DND-41 (cell line): Measurements from ENCODE around the gene MMP14.

ENCODE experiments used
- EZH2 ChIP-seq: IDR thresholded peaks from 3 replicates; pipeline ENCODE4 v1.6.1; 2012; ENCODE audit warnings: borderline replicate concordance, low read depth, mild to moderate bottlenecking, moderate library complexity, low read length, inconsistent platforms; ENCODE audit not compliant: severe bottlenecking
- TF ChIP-seq, protein P1 (sequence below): IDR thresholded peaks from 2 replicates; pipeline ENCODE4 v1.5.1; 2012; ENCODE audit warnings: borderline replicate concordance, low read length, moderate library complexity, mild to moderate bottlenecking; ENCODE audit not compliant: poor library complexity, severe bottlenecking; ENCODE audit errors: extremely low read depth

DNA sequence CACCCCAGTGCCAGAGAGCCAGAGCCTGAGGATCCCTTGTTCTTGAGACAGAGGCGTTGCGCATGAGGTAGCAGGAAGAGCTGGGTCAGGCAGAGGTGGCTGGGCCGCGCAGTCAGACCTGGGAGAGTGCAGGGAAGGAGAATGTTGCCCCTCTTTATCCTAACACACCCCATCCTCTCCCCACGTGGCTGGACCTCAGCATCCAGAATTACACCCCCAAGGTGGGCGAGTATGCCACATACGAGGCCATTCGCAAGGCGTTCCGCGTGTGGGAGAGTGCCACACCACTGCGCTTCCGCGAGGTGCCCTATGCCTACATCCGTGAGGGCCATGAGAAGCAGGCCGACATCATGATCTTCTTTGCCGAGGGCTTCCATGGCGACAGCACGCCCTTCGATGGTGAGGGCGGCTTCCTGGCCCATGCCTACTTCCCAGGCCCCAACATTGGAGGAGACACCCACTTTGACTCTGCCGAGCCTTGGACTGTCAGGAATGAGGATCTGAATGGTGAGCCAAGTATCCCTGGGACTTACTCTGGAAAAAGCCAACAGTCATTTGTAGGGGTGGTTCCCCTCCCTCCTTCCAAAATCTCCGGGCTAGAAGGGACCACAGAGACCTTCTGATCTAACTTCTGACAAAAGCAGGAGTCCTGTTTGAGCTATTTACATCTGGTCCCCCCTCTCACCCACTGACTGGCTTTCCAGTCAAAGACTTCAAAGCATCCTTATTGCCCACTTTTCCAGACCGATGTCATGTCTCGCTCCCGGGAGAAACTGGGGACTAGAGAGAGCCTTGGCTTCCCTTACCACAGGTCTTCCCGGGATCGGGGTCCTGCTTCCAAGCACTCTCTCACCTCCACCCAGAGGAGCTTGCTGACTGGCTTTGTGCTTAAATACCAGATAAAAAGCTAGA is 6.1 kb downstream of the MMP14 start:
- TF ChIP-seq, protein P1, sequence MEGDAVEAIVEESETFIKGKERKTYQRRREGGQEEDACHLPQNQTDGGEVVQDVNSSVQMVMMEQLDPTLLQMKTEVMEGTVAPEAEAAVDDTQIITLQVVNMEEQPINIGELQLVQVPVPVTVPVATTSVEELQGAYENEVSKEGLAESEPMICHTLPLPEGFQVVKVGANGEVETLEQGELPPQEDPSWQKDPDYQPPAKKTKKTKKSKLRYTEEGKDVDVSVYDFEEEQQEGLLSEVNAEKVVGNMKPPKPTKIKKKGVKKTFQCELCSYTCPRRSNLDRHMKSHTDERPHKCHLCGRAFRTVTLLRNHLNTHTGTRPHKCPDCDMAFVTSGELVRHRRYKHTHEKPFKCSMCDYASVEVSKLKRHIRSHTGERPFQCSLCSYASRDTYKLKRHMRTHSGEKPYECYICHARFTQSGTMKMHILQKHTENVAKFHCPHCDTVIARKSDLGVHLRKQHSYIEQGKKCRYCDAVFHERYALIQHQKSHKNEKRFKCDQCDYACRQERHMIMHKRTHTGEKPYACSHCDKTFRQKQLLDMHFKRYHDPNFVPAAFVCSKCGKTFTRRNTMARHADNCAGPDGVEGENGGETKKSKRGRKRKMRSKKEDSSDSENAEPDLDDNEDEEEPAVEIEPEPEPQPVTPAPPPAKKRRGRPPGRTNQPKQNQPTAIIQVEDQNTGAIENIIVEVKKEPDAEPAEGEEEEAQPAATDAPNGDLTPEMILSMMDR = no peak
- TF ChIP-seq EZH2 = no peak
